ENCODE data around the gene EN2.

The EN2 gene

GRCh38 chr7:155449869-155450557 is 7.9 kb upstream of the EN2 start:
- DNase-seq (ENCODE audit: low spot score): no peak
- POLR2A ChIA-PET (ENCODE audit: low non-redundant PET): no interaction called here
- CTCF ChIA-PET: no interaction called here
- H3K27ac ChIP-seq: no peak overlapping the region
- TF ChIP-seq CTCF (conservative IDR thresholded peaks at IDR 0.05; ENCODE audit: low read depth): no peak

- no peak for DNase-seq (ENCODE audit: low spot score)
- TF ChIP-seq CTCF (conservative IDR thresholded peaks at IDR 0.05; ENCODE audit: low read depth): no peak
- H3K27ac ChIP-seq: no peak overlapping the region
- ChIA-PET POLR2A (ENCODE audit: low non-redundant PET) (no interaction called here), CTCF (no interaction called here)
Measured at GRCh38 chr7:155450558-155450969, 7.4 kb upstream of the EN2 start.

- DNase-seq (ENCODE audit: low spot score): no peak
- POLR2A ChIA-PET (ENCODE audit: low non-redundant PET): no interaction called here
- no peak for TF ChIP-seq CTCF (conservative IDR thresholded peaks at IDR 0.05; ENCODE audit: low read depth)
- CTCF ChIA-PET: interaction anchor here (0.5 kb wide), 1 partner anchor 698 kb away, joined by 4 read pairs; no protein-coding TSS in a partner anchor
- H3K27ac ChIP-seq: no peak overlapping the region
Measured at GRCh38 chr7:155450970-155451801, 6.7 kb upstream of the EN2 start.

GRCh38 chr7:155451840-155452239 is 6.1 kb upstream of the EN2 start:
- no peak for DNase-seq (ENCODE audit: low spot score)
- H3K27ac ChIP-seq: no peak overlapping the region
- no peak for TF ChIP-seq CTCF (conservative IDR thresholded peaks at IDR 0.05; ENCODE audit: low read depth)
- CTCF ChIA-PET: no interaction called here
- POLR2A ChIA-PET (ENCODE audit: low non-redundant PET): no interaction called here

- TF ChIP-seq CTCF (conservative IDR thresholded peaks at IDR 0.05; ENCODE audit: low read depth): no peak
- ChIA-PET CTCF (no interaction called here), POLR2A (ENCODE audit: low non-redundant PET) (no interaction called here)
- H3K27ac ChIP-seq: no peak overlapping the region
- no peak for DNase-seq (ENCODE audit: low spot score)
Measured at GRCh38 chr7:155452505-155453295, 5.2 kb upstream of the EN2 start.

All from RWPE1 (cell line).